ENCODE data around the gene GNG12. TPM values are rescaled to one million over a fixed set of nuclear protein-coding genes. Genes with fewer than 3 reads are reported as not detected.

GNG12 gene
- total and polyA plus RNA-seq, 9 of the 15 experiments (the other 6 are each of a cell fraction or from before 2014, with no cell fraction given): 2.6 to 6.0 (median 4.1) TPM

GRCh38 chr1:67688526-67689219 is 144.6 kb downstream of the GNG12 start (continued):
- peak in 1 of 3 experiments; percentile 65; a peak in 1 of 6 replicates for TF ChIP-seq ZBTB11 (CRISPR knock-in tag; IDR thresholded peaks at IDR 0.05)
- TF ChIP-seq, protein P1, sequence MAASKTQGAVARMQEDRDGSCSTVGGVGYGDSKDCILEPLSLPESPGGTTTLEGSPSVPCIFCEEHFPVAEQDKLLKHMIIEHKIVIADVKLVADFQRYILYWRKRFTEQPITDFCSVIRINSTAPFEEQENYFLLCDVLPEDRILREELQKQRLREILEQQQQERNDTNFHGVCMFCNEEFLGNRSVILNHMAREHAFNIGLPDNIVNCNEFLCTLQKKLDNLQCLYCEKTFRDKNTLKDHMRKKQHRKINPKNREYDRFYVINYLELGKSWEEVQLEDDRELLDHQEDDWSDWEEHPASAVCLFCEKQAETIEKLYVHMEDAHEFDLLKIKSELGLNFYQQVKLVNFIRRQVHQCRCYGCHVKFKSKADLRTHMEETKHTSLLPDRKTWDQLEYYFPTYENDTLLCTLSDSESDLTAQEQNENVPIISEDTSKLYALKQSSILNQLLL (CRISPR knock-in tag; IDR thresholded peaks at IDR 0.05; ENCODE audit: borderline replicate concordance): no peak
- peak; percentile 3; the same call in 1 of the 2 replicates for TF ChIP-seq NFE2 (IDR thresholded peaks at IDR 0.05; ENCODE audit: low read depth)
- peak; percentile 94 for TF ChIP-seq TAL1 (IDR thresholded peaks at IDR 0.05)
- TF ChIP-seq, protein P2, sequence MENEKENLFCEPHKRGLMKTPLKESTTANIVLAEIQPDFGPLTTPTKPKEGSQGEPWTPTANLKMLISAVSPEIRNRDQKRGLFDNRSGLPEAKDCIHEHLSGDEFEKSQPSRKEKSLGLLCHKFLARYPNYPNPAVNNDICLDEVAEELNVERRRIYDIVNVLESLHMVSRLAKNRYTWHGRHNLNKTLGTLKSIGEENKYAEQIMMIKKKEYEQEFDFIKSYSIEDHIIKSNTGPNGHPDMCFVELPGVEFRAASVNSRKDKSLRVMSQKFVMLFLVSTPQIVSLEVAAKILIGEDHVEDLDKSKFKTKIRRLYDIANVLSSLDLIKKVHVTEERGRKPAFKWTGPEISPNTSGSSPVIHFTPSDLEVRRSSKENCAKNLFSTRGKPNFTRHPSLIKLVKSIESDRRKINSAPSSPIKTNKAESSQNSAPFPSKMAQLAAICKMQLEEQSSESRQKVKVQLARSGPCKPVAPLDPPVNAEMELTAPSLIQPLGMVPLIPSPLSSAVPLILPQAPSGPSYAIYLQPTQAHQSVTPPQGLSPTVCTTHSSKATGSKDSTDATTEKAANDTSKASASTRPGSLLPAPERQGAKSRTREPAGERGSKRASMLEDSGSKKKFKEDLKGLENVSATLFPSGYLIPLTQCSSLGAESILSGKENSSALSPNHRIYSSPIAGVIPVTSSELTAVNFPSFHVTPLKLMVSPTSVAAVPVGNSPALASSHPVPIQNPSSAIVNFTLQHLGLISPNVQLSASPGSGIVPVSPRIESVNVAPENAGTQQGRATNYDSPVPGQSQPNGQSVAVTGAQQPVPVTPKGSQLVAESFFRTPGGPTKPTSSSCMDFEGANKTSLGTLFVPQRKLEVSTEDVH (IDR thresholded peaks at IDR 0.05; ENCODE audit: low read depth, partially characterized antibody): peak; percentile 65
- no peak for TF ChIP-seq MCM3 (IDR thresholded peaks at IDR 0.05)
- TF ChIP-seq KDM5B (IDR thresholded peaks at IDR 0.05; ENCODE audit: insufficient replicate concordance, low read depth, low read length): peak; percentile 40
- TF ChIP-seq, protein P3, sequence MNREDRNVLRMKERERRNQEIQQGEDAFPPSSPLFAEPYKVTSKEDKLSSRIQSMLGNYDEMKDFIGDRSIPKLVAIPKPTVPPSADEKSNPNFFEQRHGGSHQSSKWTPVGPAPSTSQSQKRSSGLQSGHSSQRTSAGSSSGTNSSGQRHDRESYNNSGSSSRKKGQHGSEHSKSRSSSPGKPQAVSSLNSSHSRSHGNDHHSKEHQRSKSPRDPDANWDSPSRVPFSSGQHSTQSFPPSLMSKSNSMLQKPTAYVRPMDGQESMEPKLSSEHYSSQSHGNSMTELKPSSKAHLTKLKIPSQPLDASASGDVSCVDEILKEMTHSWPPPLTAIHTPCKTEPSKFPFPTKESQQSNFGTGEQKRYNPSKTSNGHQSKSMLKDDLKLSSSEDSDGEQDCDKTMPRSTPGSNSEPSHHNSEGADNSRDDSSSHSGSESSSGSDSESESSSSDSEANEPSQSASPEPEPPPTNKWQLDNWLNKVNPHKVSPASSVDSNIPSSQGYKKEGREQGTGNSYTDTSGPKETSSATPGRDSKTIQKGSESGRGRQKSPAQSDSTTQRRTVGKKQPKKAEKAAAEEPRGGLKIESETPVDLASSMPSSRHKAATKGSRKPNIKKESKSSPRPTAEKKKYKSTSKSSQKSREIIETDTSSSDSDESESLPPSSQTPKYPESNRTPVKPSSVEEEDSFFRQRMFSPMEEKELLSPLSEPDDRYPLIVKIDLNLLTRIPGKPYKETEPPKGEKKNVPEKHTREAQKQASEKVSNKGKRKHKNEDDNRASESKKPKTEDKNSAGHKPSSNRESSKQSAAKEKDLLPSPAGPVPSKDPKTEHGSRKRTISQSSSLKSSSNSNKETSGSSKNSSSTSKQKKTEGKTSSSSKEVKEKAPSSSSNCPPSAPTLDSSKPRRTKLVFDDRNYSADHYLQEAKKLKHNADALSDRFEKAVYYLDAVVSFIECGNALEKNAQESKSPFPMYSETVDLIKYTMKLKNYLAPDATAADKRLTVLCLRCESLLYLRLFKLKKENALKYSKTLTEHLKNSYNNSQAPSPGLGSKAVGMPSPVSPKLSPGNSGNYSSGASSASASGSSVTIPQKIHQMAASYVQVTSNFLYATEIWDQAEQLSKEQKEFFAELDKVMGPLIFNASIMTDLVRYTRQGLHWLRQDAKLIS (CRISPR knock-in tag; IDR thresholded peaks at IDR 0.05): peak; percentile 94
- no peak for TF ChIP-seq ARHGAP35 (IDR thresholded peaks at IDR 0.05; ENCODE audit: partially characterized antibody)
- TF ChIP-seq SNIP1 (IDR thresholded peaks at IDR 0.05; ENCODE audit: low read depth): no peak
- peak; percentile 73; the same call in 1 of the 2 replicates for TF ChIP-seq ETS1 (conservative IDR thresholded peaks at IDR 0.05; ENCODE audit: control insufficient read depth, low read depth, low read length)
- no peak for TF ChIP-seq CHD1 (IDR thresholded peaks at IDR 0.05; ENCODE audit: low read length)
- TF ChIP-seq L3MBTL2 (IDR thresholded peaks at IDR 0.05): peak; percentile 45; the same call in 1 of the 2 replicates

Data from K562 (cell line).